HG03135 (cell line): ENCODE measurements around the gene IL18RAP.

ENCODE experiments used
- ATAC-seq: cut with Tn5 transposase; IDR thresholded peaks from one replicate; pipeline ENCODE4 v1.9.1; 2021; ENCODE audit warnings: mild to moderate bottlenecking, moderate library complexity; ENCODE audit not compliant: unreplicated experiment

The IL18RAP gene

DNA sequence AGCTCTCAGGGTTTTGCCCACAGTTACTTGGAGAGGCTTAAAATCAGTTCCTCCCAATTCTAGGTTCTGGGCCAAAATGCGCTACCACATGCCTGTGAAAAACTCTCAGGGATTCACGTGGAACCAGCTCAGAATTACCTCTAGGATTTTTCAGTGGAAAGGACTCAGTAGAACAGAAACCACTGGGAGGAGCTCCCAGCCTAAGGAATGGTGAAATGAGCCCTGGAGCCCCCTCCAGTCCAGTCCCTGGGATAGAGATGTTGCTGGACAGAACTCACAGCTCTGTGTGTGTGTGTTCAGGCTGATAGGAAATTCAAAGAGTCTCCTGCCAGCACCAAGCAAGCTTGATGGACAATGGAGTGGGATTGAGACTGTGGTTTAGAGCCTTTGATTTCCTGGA, 29.0 kb downstream of the IL18RAP start:
- ATAC-seq: no peak

DNA sequence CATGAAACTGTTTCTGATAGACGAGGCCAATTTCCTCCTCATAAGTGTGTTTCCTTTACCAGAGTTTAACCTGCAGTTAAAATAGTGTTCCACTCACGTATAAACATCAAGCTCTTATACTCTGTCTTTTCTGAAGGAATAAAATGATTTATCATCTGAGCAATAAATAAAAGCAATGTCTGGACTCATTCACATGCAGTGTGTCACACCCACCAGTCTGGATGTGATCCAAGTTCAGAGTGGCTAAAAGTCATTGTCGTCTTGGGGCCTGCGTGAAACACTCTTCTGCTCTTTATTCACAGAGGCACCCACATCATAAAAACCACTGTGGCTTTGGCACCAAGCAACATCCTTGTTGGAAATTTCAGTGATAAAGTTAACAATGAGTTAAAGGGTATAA, 30.5 kb downstream of the IL18RAP start:
- ATAC-seq: no peak

DNA sequence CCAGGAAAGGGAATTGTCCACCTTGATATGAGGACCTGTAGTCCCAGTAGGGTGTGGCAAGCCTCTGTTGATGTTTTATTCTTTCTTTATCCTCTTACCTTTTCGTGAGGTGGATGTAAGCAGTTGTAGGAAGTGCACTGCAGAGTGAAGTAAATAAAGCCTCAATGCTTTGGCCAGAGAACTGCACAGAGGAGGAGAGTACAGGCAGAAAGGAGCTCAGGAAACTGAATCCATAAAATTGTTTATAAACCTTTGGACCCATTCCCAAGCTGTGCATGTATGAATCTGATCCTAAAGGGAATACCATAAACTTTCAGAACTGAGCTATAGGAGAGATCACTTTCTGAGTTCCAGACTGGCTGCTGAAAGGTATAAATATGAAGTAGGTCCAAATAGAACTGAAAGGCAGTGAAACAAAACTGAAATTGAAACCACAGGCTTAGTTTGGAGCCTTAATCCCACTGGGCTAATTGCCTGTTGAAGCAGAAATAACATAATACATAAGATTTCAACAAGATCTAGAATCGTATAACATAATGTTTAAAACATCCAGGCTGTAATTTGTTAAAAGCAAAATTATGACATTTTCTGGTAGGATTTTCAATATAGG, 32.2 kb downstream of the IL18RAP start:
- ATAC-seq: no peak

DNA sequence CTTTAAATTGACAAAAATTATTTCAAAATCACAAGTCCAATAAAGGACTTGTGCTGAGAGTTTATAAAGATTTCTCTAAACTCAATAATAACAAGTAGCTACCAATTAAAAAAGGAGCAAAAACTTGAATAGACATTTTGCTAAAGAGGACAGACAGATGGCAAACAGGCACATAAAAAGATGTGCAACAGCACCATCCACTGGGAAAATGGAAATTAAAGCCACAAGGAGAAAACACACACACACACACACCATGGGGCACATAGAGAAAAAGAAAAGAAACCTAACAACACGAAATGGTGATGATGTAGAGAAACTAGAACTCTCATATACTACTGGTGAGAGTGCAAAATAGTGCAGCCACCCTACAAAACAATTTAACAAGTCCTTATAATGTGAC, 37.5 kb downstream of the IL18RAP start:
- no peak for ATAC-seq

DNA sequence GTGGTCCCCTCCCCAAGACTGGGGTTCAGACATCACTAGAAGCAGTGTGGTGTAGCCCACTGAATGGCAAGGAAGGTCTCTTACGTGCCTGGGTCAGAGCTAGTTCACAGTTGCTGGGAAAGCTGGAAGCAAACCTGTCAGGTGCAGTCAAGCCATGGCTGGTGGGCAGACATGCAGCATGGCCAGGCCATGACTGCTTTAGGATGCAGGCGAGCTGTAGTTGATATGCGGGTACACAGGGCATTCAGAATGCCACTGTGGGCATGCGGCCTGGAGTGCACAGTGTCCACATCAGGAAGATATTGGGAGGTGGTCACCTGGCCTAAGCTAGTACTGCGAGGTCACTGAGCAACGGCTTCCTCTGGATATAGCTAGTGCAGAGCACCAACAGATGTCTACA, 38.2 kb downstream of the IL18RAP start:
- no peak for ATAC-seq

DNA sequence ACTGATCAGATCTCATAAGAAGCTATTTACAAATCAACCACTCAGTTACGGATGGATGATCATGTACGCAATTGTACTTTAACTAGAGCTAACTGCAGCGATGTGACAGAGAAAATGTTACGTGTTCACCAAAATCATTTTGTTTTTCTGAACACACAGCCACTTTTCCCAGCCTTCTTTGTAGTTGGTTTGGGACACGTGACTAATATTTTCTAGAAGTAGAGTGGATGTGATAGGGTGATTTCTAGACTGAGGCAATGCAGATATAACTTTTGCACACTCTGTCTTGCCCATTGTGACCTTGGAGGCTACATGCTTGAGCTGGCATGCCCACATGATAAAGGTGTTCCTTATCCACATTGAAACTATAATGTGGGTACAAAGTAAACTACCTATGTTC, 40.2 kb downstream of the IL18RAP start:
- ATAC-seq: no peak

DNA sequence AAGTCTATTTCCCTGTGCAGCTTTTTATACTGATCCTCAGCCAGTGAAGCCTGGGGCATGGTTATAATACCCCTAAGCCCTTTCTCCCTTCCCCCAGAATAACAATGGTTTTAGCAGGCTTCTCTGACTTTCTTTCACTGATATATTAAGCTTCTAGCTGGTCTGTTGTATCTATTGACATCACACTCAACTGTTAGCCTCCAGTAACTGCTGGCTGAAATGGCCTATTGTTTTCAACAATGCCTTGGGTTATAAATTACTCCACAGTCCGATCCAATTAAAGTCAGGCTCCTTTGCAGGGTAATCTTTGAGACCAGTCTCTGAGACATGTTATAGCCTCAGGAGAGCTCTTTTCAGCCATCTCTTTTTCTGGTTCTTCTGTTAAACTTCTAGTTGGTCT, 47.2 kb downstream of the IL18RAP start:
- no peak for ATAC-seq

DNA sequence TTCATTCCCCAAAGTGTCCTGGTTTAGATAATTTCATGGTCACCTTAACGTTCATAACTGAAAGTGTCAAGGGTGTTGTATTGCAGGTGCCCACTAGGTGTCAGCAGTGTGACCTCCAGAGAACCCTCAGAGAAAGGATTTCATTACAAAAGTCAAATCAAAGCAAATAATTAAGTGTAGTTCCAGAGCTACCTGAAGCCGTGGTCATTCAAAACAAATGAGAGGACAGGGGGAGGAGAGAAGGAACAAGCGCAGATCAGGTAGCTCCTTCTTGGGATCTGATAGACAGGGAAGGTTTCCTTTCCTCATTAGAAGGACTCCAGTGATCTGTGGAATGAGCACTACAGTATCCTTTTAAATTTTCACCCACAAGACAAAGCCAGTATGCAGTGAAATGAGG, 50.1 kb downstream of the IL18RAP start, which contains the start of gene SLC9A4:
TSS of gene SLC9A4 (plus strand) at position 207 of the 400 bp plus-strand sequence. CDS start 534 bp downstream, outside the sequence.
- peak; percentile 59 for ATAC-seq

DNA sequence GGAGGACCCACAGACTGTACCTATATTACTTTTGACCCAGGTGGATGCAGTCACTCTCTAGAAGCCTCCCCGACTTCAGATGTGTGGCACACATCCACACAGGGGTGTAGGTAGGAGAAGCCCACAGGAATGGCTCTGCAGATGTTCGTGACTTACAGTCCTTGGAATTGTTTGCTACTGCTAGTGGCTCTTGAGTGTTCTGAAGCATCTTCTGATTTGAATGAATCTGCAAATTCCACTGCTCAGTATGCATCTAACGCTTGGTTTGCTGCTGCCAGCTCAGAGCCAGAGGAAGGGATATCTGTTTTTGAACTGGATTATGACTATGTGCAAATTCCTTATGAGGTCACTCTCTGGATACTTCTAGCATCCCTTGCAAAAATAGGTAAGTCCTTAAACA, 50.7 kb downstream of the IL18RAP start:
- ATAC-seq: no peak

DNA sequence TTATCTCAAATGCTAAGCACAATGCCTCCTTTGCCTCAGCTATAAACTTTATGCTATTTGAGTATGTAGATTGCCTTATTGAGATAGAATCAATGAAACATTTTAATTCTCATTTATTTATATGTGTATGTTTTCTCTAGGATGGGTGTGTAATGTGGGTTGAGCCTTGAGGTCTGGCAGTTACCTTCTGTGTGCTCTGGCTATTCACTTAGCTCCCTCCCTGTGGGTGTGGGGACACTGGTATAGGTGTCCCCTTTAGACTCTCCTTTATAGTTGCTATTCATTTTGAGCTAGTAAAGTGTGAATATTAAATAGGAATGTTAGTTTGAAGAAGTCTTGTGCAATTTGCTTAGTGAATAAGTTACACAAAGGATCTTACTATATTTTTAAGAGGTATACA, 51.8 kb downstream of the IL18RAP start:
- no peak for ATAC-seq

DNA sequence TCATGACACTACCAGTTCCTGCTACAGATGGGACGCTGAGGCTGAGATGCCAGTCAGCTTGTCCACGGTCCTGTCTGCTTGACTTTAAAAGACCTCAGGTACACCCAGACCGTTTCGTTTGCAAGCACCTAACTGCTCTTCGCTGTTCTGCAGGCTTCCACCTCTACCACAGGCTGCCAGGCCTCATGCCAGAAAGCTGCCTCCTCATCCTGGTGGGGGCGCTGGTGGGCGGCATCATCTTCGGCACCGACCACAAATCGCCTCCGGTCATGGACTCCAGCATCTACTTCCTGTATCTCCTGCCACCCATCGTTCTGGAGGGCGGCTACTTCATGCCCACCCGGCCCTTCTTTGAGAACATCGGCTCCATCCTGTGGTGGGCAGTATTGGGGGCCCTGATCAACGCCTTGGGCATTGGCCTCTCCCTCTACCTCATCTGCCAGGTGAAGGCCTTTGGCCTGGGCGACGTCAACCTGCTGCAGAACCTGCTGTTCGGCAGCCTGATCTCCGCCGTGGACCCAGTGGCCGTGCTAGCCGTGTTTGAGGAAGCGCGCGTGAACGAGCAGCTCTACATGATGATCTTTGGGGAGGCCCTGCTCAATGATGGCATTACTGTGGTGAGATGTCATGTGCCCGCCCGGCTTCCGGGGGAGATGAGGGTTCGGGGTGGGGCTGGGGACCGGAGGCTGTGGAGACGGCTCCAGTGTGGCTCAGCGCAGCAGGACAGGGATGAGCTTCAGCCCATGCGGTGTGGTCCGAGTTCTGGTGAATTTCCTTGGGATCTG, 55.9 kb downstream of the IL18RAP start:
- no peak for ATAC-seq

DNA sequence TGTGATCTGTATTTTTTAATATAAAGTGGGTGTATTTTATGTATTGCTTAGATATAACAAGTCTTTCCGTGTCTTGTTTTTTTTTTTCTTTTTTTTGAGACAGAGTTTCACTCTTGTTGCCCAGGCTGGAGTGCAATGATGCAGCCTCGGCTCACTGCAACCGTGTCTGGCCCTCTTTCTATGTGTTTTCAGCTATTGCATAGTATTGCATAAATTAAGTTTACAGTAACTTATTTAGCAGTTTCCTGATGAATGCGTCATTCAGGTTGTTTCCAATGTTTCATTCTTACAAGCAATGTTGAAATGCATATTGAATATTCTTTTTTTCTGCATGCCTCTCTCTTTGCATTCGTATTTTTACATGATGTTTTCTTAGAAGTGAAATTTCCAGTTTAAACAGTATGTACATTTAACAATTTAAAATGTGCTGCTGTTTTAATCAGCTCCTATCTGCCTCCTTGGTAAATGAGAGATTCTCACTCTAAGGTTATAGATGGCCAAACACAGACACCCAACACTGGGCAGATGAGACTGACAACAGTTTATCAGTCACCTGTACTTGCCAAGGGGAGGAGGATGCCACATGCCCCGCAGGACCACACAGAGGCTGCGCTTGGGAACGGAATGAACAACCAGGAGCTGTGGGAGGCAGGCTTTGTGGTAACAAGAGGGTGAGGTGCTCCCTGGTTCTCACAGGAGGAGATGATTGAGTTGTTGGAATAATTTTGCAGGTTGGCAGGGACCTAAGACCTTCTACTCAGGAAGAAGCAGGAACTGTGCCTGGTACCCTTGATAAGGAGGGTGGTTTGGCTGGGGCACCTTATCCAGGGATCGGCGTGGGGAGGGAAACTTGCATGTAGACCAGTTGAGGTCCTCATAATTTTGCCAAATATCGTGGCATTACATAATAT, 57.6 kb downstream of the IL18RAP start:
- ATAC-seq: no peak

DNA sequence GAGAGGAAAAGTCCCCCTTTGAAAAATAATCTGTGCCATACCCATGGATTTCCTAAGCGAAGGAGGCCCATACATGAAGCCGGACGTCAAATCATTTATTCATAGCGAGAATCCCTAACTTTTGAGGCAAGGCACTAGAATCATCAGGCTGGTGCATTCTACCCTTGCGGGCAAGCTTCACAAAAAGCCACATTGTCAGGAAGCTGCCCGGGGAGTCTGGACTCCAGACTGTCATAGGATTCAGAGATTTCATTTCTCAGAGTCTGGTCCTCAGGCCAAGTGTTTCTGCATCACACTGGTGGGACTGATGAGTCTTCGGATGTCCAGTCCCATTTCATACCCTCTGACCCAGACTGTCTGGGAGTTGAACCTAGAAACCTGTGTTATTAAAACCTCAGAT, 59.0 kb downstream of the IL18RAP start:
- no peak for ATAC-seq

DNA sequence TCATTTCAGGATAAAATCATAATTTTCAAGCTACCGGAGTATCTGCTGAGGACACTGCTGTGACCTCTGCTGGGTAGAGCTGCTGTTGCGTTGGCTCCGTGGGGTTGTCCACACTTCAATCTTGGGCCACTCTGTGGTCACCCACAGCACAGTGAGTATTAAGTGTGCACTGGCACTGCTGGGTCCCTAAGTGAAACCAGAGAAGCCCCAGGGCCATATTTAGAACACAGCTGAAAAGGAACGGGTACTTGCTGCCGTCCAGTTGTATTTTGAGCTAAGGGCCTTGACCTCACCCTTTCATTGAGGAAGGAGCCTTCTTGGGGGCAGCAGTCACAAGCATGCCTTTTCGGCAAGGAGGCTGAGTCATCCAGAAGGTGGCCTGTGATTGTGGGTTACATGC, 60.1 kb downstream of the IL18RAP start:
- ATAC-seq: no peak

DNA sequence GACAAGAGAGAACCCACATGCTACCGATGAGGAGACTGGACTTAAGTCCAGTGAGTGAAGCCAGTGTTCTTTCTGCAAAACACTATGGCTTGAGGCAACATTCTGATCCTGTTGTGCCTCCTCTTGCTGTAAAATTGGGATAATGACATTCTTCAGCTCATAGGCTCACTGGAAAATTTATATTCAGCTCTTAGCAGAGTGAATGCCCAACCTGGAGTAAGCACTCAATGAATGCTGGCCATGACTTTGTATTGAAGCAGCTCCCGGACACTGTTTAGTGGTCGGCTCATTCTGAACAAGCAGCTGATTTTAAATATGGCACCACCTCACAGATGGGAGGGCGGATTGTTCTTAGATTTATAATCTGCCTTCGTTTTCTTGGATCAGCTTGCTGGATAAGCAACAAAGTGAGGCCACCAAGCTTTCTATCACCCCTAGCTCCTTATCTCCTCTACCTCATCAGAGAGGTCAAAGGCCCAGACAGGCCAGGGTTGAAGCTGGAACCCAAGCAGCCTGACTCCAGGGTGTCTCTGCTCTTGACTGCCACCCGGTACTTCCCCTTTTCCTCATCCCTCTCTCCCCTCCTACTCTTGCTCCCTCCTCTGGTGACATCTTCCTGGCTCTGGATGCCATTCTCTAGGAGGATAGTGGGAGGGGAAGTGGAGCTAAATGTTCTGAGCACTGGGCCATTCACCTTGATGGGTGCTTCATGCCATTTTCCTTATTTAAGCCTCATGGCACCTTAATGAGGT, 61.5 kb downstream of the IL18RAP start:
- no peak for ATAC-seq

DNA sequence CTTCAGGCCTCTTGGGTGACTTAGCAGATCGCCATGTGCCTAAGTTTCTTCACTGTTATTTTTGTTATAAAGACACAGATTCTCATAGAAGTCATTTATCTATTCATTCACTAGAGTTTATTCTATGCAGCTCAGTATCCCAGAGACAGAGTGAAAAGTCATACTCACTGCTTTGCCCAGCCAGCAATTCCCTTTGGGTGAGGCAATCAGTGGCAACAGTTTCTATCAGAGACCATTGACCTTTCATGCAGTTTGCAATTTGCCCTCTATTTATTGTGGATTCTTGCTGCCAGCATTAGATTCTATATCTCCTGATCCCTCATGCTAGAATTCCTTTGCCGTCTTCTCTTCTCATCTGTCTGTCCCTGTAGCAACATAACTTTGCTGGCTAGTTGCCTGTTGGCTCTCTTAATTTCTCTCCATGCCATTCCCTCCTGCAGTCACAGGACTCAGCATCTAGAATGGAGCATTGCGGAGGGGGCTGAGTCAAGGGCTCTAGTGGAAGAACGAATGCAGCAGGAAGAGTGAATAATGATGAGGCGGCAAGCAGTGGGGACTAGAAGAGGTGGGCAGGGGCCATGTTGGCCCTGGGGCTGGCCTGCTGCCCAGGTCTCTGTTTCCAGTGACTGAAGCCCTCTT, 62.3 kb downstream of the IL18RAP start:
- no peak for ATAC-seq

DNA sequence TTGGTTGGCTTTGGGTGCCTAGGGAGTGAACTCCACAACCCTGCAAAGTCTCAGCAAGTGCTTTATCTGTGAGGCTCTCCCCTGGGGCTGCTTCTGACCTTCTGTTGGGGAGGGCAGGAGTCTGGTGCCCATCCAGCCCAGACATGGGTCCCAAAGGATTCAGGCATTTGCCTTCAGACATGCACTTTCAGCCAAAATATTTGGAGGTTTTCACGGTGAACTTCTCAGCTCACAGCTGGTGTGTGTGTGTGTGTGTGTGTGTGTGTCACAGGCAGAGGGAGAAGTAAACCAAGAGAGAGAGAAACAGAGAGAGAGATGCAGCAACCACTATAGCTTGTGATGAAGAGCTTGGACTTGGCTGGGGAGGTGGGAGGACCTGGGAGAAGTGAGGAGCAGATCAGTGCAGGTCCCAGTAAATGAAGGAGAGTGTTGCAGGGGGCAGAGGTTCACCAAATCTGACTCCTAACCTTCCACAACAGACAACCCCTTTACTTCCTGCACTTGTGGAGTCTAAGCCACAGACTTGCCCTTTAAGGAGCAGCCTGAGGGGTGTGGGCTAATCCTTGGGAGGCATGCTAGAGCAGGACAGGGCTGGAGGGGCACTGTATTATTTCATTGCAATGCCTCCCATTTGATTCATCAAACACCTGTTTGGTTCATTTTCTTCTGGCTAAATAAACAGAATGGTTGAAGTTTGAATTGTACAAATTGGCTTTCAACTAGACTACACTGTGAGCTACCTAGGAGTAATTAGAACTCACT, 64.2 kb downstream of the IL18RAP start:
- ATAC-seq: no peak

DNA sequence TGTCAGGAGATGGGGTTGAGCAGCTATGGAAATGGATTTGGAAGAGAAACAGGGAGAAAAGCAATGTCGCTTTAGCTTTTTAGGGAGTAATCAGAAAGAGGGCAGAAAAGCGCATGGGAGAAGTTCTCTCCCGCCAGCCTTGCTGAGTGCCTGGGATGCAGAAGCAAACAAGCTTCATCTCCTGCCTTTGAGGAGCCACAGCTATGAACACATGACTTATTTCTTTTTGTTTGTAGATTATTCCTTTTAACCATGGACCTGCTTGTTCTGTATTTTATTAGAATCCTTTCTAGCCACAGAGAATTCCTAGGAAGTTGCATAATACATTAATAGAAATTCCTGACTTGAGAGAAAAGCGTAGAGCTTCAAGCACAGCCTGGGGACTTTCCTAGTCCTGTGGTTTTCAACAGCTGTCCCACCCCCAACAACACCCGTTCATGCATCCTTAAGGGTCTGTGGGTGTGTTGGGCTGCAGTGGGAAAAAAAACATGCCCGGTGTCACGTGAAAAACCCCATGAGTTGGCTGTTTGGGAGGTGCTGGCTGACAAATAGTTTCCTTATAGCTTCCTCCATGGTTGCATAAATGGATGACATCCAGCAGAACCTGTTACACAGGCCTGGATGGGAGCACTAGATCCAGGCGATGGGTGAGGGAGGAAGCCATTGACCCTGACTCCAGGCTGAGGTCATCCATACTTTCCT, 65.0 kb downstream of the IL18RAP start:
- ATAC-seq: no peak

DNA sequence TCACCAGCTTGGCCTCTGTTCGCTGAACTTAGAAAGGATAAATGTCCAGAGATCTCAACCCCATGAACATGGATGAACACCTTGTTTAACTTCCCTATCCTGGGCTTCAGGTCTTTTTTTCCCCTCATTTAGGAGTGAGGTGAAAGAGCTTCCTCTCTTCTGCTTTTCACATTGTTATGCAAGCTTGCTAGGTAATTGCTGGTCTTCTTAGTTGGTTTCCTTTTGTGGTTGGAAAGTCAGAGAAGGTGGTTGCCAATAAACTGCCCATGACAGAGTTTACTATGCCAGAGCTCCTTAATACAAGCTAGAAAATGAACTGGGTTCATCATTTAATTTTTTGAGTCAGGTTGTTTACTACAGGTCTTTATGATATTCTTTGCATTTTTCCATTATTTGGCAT, 66.7 kb downstream of the IL18RAP start:
- ATAC-seq: no peak
